Breast epithelium (tissue), 4 donors: ENCODE data around the gene GTF2I. TPM values are rescaled to one million over a fixed set of nuclear protein-coding genes. Genes with fewer than 3 reads are reported as not detected.
"Not testable (repeated sequence)": the region's sequence is repeated elsewhere in the genome, so short reads cannot be mapped to it uniquely, and the experiment has no call there.

ENCODE experiments used
- DNase-seq, 2 donors: peaks; one replicate each; pipeline ENCODE4 v3.0.0-alpha.2; 2019; ENCODE audit warnings: low spot score in 2 of 2
- H3K27ac ChIP-seq, 2 donors: fragments of 200-600 bp; sonication (generic) in 1 of 2; one replicate each; pipeline ENCODE4 v1.5.1; 2016 to 2019; ENCODE audit warnings: mild to moderate bottlenecking in 1 of 2
- H3K27me3 ChIP-seq, 2 donors: fragments of 200-600 bp; sonication (generic) in 1 of 2; one replicate each; pipeline versions ENCODE4 v1.5.1 to v1.6.0; 2017 to 2019; ENCODE audit warnings: control low read depth in 1 of 2, mild to moderate bottlenecking in 1 of 2
- H3K36me3 ChIP-seq: fragments of 200-600 bp; one replicate; pipeline ENCODE4 v1.5.1; 2019
- H3K4me1 ChIP-seq, 2 donors: fragments of 200-600 bp; sonication (generic); one replicate each; pipeline ENCODE4 v1.5.1; 2016 to 2019; ENCODE audit warnings: control low read depth in 1 of 2
- H3K4me3 ChIP-seq, 3 donors: fragments of 200-600 bp; sonication (generic); 1 replicate in 2 of 3; 2 replicates in 1 of 3; pipeline ENCODE4 v1.5.1; 2016 to 2019; ENCODE audit warnings: mild to moderate bottlenecking in 3 of 3, moderate library complexity in 2 of 3
- H3K9me3 ChIP-seq, 2 donors: fragments of 200-600 bp; sonication (generic) in 1 of 2; one replicate each; pipeline ENCODE4 v1.5.1; 2016 to 2019; ENCODE audit warnings: control low read depth in 1 of 2
- CTCF ChIP-seq, 3 donors: fragments of 450-650 bp; IDR thresholded peaks; one replicate each; pipeline ENCODE4 v1.5.1; 2016 to 2017; ENCODE audit warnings: antibody characterized with exemption in 3 of 3, mild to moderate bottlenecking in 3 of 3, moderate library complexity in 3 of 3
- POLR2A ChIP-seq: fragments of 450-650 bp; IDR thresholded peaks from one replicate; pipeline ENCODE4 v1.6.1; 2016; ENCODE audit warnings: antibody characterized with exemption, mild to moderate bottlenecking, moderate library complexity
- POLR2AphosphoS5 ChIP-seq, 3 donors: sonication (generic); formaldehyde crosslinking; IDR thresholded peaks; one replicate each; pipeline ENCODE4 v1.6.1; 2017; ENCODE audit warnings: antibody characterized with exemption in 3 of 3
- intact Hi-C: fragments of 100-400 bp; cut with DNase I; formaldehyde crosslinking; loops from one replicate; pipeline ENCODE4 v1.15.1; 2023; ENCODE audit warnings: low total_unique reads
- total RNA-seq, 3 donors: library from RNA; depleted of rRNA; stranded (reverse); fragments of >200 nt; gene quantifications; one replicate each; pipeline ENCODE4 v1.1.0, GENCODE V29; 2016

The GTF2I gene
- total RNA-seq, 3 donors from 2014 or later: 133 to 241 (median 184) TPM

- Histone ChIP-seq H3K27ac (peak overlapping the region; percentile 43 to 92), H3K4me1 (peaks cover 0 to 9% of the 10 kb centered on the region in 2 donors), H3K36me3 (no peaks in the 10 kb centered on the region), H3K4me3 (no peak overlapping the region), H3K9me3 (no peaks in the 10 kb centered on the region), H3K27me3 (no peaks in the 10 kb centered on the region)
- no peak for TF ChIP-seq POLR2AphosphoS5 (IDR thresholded peaks at IDR 0.05)
- no peak for TF ChIP-seq POLR2A
- TF ChIP-seq CTCF (IDR thresholded peaks at IDR 0.05): no peak
- DNase-seq: peak in 1 of 2 donors; percentile 53
- intact Hi-C loops: no loop called here
Measured at GRCh38 chr7:74633451-74633921, 24.0 kb upstream of the GTF2I start.

- Histone ChIP-seq H3K27me3 (no peaks in the 10 kb centered on the region), H3K4me3 (no peak overlapping the region), H3K4me1 (peaks cover 0 to 9% of the 10 kb centered on the region in 2 donors), H3K36me3 (no peaks in the 10 kb centered on the region), H3K27ac (peak overlapping the region in 1 of 2 donors; percentile 55), H3K9me3 (no peaks in the 10 kb centered on the region)
- no peak for TF ChIP-seq POLR2AphosphoS5 (IDR thresholded peaks at IDR 0.05)
- no peak for TF ChIP-seq POLR2A
- no peak for TF ChIP-seq CTCF (IDR thresholded peaks at IDR 0.05)
- no peak for DNase-seq
- intact Hi-C loops: no loop called here
Measured at GRCh38 chr7:74637745-74638144, 19.8 kb upstream of the GTF2I start.

GRCh38 chr7:74650055-74650454, 7.5 kb upstream of the GTF2I start:
- H3K27me3 ChIP-seq, intact Hi-C loops, H3K36me3 ChIP-seq, H3K4me1 ChIP-seq, DNase-seq, H3K9me3 ChIP-seq, H3K27ac ChIP-seq: not testable (repeated sequence)
- H3K4me3 ChIP-seq: peak overlapping the region in 2 of 3 donors; percentile 15 to 45

GRCh38 chr7:74650493-74651132, 6.9 kb upstream of the GTF2I start:
- H3K4me3 ChIP-seq, intact Hi-C loops: not testable (repeated sequence)

GRCh38 chr7:74651133-74651504, 6.4 kb upstream of the GTF2I start:
- H3K36me3 ChIP-seq, DNase-seq, H3K27me3 ChIP-seq, H3K4me1 ChIP-seq, intact Hi-C loops, H3K4me3 ChIP-seq, H3K9me3 ChIP-seq, H3K27ac ChIP-seq: not testable (repeated sequence)

More at GRCh38 chr7:74650493-74651132, 6.9 kb upstream of the GTF2I start:
- DNase-seq, H3K4me1 ChIP-seq, H3K27me3 ChIP-seq, H3K9me3 ChIP-seq, H3K27ac ChIP-seq, H3K36me3 ChIP-seq: not testable (repeated sequence)

GRCh38 chr7:74653686-74654181, 3.8 kb upstream of the GTF2I start:
- intact Hi-C loops: no loop called here
- TF ChIP-seq POLR2AphosphoS5 (IDR thresholded peaks at IDR 0.05): no peak
- TF ChIP-seq CTCF (IDR thresholded peaks at IDR 0.05): no peak
- no peak for TF ChIP-seq POLR2A

More at GRCh38 chr7:74653686-74654181, 3.8 kb upstream of the GTF2I start:
- Histone ChIP-seq H3K4me3 (no peak overlapping the region), H3K27me3 (no peaks in the 10 kb centered on the region), H3K36me3 (no peaks in the 10 kb centered on the region), H3K9me3 (no peaks in the 10 kb centered on the region), H3K4me1 (no peaks in the 10 kb centered on the region), H3K27ac (no peak overlapping the region)
- DNase-seq: no peak
